ENCODE measurements around the gene TOX2.
A peak's percentile ranks its signal among the peaks of the same experiment; 100 is the strongest.

The TOX2 gene, protein sequence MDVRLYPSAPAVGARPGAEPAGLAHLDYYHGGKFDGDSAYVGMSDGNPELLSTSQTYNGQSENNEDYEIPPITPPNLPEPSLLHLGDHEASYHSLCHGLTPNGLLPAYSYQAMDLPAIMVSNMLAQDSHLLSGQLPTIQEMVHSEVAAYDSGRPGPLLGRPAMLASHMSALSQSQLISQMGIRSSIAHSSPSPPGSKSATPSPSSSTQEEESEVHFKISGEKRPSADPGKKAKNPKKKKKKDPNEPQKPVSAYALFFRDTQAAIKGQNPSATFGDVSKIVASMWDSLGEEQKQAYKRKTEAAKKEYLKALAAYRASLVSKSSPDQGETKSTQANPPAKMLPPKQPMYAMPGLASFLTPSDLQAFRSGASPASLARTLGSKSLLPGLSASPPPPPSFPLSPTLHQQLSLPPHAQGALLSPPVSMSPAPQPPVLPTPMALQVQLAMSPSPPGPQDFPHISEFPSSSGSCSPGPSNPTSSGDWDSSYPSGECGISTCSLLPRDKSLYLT

DNA sequence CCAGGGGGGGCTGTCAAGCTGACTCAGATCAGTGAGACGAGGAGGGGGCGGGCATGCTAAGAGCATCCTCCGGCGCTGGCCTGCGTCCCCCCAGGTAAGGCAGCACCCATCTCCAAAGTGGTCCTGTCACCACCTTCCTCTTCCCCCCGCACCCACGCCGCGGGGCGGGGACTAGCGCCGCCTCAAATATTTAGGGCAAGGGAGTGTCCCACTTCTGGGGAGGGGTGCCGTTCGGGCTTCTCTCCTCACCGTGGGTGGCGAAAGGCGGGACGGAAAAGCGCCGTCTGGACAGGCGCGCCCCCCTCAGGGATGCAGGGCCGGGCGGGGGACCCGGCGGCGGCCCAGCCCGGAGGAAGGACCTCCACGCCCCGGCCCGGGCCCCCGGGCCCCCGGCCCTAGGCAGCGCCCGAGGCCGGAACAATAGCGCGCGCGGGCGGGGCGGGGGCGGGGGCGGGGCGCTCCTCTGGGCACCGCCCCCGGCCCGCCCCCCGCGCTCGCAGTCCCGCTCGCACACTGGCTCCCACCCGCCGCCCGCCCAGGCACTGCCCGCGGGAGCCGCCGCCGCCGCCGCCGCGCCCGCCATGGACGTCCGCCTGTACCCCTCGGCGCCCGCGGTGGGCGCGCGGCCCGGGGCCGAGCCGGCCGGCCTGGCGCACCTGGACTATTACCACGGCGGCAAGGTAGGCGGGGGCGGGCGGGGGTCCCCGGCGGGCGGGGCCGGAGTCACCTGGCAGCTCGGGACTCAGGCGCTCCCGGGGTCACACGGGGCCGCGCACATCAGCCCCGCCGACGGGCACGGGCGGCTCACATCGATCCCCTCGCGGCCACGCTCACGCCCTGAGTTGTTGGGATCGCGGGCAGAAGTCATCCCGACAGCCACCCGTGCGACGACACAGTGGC, at the start of gene TOX2:
TSS of gene TOX2 (plus strand) at position 542 of the 900 bp plus-strand sequence. CDS start at position 582, 40 bp downstream.
- DNase-seq, result no peak

DNA sequence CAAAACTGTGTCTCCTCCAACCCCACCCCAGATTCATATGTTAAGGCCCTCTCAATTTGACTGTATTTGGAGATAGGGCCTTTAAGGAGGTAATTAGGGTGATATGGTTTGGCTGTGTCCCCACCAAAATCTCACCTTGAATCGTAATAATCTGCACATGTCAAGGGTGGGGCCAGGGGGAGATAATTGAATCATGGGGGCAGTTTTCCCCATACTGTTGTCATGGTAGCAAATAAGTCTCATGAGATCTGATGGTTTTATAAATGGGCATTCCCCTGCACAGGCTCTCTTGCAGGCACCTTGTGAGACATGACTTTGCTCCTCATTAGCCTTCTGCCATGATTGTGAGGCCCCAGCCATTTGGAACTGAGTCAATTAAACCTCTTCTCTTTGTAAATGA, 46.6 kb upstream of the TOX2 start:
- no peak for DNase-seq

DNA sequence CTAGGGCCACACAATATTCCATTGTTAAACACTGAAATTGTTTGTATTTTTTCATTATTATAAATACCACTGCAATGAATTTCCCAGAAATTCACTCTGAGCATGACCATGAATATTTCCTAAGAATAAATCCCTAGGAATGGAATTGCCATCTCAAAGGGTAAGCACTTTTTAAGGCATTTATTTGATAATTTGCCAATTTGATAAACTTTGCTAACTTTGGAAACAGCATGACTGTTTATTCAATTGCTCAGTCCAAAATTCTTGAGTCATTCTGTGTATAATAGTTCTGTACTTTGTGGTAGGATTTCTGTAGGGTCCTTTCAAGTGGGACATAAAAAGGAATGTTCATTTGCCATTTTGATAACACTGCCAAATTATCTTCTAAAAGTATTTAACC, 44.2 kb upstream of the TOX2 start:
- no peak for DNase-seq

DNA sequence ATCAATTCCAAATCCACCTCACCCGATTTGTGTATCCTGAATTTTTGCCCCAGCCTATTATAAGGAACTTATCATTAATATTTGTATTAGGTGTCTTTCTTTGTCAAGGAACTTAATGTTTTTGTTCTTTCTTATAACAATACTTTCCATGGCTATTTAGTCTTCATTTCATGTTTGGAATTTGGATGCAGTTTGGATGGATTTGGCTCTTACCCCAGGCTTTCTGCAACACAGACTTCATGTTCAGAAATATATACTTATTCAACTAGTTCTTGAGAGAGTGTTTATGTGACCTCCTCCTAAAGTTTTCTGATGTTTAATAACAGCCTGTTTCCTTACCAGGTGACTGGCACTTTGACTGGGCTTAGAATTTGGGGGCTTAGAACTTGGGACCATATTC, 35.9 kb upstream of the TOX2 start:
- no peak for DNase-seq

DNA sequence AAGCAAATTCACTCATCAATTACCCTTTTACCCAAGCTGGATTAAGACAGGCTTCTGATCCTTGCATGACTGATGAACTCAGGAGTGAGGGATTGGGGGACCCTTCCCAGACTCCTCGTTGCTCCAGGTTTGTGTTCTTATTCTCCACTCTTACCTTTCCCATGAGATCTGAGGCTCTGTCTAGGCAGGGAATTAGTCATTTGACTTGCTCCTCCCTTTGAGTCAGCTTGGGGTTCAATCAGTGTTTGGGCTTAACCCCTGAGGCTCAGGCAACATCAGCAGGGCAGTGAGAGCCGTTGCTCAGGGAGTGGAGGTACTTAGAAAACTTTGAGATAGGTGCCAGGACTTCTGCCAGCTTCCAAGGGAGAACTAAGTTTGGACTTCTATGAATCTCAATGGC, 20.7 kb upstream of the TOX2 start:
- DNase-seq, result no peak

DNA sequence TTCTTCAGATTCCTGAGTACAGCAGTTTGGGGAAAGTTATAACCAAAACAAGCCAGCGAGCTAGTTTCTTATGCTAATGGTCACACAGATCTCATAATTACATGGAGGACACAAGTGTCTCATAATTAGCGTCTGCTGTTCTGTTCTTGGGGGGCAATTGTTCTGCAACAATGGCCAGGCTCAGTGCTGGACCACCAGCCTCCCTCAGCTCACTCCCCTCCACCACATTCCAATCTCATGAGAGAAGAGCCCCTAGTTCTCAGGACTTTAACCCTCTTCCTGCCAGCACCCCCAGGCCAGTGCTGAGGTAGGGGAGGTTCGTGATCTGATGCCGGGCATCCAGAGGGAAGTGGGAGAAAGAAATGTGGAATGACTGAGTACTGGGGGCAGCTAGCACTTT, 20.2 kb upstream of the TOX2 start:
- no peak for DNase-seq

DNA sequence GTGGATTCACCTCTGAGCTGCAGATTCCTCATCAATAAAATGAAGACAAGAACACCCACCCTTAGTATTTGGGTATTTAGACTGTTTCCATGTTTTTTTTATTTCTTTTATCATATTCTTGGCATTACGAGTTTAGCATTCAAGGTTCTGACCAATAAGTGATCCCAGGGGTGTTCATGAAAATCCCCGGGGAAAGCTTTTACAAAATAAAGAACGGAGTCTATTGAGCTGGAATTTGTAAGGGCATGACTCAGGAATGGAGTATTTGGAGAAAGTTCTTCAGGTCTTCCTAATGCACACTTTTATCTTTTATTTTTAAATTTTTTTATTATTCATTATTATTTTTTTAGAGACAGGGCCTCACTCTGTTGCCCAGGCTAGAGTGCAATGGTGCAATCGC, 19.4 kb upstream of the TOX2 start:
- no peak for DNase-seq

DNA sequence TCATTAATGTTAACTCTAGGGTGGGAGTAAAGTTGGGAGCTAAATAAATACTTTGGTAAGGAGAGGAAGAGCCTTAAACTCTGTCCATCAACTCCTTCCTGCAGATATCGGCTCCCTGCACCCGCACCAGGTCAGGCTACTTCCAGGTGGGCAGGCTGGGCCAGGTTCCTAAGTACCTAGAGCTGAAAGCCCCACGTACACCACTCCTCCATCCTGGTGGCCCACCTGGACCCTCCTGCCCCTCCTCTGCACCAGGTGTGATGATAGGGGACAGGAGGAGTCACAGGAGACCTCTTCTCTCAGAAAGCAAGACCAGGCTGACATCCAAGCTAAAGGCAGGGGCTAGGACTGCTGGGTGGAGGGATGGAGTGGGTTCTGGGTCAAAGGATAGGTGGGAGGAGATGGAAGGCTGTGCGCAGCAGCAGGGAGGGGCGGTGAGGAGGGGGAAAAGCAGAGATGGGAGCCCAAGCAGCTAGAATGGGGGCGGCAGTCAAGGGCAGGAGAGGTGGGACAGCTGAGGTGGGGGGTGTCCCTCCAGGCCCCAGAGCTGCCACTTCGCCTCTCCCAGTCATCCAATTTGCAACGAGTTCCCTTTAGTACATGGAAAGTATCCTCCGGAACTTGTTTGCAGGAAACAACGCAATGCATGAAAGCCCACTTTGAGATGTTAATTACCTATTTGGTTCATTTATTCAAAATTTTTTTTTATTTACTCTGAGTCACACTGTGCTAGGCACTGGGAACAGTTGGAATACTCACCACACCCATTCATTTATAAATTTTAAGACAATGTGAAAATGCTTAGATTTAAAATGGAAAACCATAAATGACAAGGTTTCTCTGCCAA, 15.2 kb upstream of the TOX2 start:
- DNase-seq, result no peak

DNA sequence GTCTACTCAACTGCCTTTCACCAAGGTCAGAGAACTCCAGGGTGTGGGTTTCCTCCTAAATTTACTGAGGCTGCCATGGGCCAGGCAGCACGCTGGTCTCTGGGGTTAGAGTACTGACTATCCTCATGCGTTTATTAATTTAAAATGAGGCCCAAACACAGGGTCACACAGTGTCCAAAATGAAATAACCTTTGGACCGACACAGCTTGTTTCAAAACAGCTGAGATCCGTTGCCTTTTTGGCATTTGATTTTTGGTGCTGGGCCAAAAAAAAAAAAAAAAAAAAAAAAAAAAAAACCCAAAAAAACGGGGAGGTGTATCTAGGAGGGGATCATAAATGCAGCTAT, 14.6 kb upstream of the TOX2 start:
- no peak for DNase-seq

DNA sequence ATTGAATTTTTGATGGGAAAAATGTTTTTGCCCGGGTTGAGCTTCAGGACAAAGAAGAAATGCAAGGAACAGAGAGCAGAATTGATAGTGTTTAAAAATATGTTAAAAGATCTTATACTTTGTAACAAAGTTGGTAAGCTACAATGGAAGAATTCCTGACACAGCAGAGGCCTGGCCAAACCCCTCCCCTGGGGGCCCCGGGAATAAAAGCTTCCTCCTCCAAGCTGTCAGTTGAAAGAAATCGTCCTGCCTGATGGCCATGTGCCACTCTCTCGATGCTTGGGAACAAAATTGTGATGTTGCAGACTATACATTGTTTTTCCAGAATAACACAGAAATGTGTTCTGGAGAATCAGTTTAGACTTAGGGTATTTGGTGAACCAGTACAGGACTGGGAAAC, 14.2 kb upstream of the TOX2 start:
- no peak for DNase-seq

DNA sequence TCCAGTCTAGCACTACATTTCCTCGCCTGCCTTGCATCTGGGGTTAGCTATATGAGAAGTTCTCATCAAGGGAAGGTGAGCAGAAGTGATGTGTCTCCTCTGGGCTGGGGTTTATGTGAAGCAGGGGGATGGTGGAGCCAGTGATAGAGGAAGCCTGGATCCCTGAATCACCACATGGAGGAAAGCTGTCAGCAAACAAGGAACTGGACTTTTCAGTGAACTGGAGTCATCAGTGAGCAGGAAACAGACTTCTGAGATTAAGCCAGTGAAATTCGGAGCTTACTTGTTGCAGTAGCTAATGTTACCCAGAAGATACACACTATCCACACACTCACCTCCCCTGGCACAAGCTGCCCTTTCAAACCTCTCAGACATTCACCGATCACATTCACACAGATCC, 13.4 kb upstream of the TOX2 start:
- peak; percentile 5 for DNase-seq

DNA sequence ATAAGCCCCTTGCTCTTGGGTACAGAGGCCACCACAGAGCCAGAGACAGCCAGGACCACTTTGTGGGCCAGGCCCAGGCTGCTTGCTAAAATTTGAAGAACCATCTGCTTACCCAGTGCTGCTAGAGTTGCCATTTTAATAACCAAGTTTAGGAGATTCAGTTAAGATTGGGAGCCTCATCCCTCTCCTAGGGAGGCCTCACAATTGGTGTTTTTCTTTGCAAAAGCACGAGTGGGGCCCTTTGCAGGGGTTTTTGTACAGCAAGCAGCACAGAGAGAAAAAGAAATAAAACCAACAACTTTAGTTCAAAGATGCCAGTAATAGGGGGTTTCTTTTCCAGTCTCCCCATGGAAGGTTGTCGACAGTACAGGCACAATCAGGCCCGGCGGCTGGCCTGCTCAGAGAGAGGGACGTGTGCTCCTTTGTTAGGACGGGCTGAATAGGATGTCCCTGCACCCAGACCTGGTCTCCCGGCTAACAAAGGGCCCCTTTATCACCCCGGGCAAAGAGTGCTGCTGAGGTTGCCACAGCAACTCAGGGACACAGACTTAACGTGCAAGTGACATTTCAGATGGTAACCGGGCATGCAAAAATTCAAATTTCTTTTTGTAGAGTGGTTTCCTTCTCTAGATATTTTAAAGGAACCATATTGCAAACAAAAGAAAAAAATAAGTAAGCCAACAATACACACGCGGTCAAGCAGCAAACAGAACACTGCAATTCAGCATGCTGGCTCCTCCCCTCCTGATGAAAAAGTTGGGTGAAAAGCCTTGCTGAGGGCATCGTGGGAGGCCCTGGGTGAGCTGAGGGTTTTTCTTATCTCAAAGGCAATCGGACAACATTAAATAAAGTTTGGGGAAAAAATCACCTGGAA, 10.5 kb upstream of the TOX2 start:
- DNase-seq, result no peak

DNA sequence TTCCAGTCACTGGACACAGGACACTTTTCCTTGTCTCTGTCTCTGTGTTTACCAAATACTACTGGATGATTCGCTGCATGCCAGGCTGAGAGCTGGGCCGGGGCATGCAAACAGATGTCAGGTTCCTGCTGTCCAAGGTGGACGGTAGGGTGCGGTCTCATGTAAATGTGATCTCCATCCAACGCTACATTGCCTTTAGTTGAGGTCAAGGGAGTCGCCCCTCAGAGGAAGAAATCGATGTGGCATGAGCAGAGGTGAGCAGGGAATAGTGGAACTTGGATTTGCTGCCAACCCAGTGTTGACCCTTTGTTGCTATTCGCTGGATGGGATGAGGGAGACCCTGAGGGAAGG, 9.8 kb upstream of the TOX2 start:
- DNase-seq, result no peak

DNA sequence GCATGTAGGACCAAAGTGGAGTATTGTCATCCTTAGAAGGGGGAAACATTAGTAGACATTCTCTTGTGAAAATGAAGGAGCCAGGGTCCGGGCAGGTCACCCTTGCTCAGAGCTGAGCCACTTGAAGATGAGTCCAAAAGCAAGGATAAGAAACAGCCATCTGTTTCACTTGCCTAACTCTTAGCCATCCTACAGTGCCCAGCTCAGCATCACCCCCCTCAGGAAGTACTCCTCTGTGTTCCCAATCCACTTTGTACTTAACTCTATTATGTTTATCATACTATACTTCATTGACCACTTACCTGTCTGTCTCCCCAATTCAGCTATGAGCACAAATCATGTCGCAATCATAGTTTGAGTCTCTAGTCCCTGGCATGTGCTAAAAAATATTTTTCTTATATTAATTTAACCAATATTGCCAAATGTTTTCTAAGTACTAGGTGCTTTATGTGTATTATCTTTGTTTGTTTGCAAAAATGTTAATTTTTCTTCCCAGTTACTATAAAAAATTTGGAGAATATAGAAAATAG, 8.1 kb upstream of the TOX2 start:
- no peak for DNase-seq

DNA sequence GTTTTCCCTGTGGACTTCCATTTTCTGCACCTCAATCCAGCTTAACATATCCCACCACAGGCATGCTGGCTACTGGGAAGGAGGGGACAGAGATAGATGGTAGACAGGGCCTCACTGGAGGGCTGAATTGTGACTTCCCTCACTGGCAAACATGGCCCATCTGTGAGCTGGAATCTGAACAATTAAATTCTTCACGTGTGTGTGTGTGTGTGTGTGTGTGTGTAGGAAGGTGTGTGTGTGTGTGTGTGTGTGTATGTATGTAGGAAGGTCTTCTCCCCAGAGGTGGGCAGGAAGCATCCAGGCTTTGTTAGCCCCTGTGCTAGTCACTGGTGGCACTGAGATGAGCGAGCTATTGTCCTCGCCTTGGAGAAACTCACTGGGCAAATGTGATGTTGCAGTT, 5.4 kb upstream of the TOX2 start:
- DNase-seq, result no peak

DNA sequence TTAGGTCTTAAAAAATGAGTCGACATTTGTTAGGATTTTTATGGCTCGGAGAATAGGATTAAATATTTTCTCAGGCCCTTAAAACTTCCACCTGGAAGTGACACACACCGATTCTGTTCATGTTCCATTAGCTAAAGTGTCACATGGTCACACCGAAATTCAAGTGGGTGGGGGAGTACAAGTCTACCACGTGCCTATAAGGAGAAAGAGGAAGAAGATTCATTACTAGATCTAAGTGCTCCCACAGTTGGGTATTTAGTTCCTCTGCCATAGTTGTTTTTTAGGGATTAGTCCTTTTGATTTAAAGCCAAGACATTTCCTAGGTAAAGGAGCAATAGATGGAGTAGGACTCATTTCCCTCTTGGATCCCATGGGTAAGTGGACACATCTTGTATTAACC, 4.9 kb upstream of the TOX2 start:
- peak; percentile 86 for DNase-seq

DNA sequence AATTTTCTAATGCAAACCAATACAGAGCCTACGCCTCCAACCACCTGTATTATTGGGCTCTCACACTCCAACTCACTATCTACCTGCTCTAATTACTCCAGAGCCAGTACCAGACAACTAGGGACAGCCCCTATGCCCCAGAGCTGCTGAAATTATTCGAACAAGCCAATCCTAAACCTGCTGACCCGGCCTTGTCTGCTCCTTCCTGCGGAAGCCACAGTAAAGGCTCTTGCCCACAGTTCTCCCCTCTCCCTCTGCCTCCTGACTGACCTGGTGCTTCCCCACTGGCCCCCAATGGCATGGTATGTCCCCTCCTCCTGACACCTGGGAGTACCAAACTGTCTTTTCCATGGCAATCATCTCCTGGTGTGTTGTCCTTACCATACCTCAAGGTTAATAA, 4.1 kb upstream of the TOX2 start:
- DNase-seq, result no peak

DNA sequence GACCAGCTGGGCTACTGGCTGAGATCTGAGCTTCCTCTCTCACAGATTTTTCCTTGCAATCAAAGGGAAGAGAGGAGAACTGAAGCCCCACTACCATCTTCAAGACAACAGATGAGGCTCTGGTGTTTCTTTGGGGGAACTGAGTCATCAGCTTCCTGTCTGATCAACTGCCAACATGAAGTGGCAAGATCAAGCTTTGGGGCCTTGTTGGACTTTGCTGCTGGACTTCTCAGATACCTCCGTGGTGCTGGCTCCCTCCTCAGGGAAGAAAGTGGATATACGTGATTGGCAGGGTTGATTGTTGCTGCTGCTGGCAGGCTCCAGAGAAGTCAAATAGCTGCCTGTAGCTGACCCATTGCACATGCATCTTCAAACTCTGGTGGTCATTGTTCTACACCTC, 3.6 kb upstream of the TOX2 start:
- DNase-seq, result peak; percentile 39

DNA sequence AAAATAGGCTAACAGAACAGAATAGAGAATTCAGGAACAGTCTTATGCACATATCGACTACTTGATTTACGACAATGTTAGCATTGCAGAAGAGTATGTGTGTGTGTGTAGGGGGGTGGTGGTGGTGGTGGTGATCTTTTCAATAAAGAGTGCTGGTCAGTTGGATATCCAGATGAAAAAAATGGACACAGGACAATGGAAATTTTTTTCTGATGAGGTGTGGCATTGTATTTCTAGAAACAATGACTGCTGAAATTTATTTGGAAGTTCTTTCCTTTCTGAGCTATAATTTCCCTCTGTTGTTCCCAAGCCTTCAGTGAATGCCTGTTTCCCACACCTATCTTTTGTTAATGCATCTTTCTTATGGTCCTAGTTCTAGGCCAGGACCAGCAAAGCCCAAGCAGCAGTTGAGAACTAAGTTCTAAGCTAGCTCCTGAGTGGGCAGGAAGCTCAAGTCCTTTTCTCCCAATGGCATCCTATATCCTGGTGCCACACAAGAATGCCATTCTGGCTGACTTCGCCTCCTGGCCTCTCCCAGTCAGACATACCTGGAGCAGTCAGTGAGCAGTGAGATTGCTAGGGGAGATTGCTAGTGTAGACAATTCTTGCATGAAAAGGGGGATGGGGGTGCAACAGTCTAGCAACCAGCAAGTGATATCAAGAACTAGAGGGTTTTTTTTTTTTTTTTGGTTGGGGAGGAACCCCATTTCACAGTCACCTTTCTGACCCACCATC, 1.2 kb upstream of the TOX2 start:
- no peak for DNase-seq

DNA sequence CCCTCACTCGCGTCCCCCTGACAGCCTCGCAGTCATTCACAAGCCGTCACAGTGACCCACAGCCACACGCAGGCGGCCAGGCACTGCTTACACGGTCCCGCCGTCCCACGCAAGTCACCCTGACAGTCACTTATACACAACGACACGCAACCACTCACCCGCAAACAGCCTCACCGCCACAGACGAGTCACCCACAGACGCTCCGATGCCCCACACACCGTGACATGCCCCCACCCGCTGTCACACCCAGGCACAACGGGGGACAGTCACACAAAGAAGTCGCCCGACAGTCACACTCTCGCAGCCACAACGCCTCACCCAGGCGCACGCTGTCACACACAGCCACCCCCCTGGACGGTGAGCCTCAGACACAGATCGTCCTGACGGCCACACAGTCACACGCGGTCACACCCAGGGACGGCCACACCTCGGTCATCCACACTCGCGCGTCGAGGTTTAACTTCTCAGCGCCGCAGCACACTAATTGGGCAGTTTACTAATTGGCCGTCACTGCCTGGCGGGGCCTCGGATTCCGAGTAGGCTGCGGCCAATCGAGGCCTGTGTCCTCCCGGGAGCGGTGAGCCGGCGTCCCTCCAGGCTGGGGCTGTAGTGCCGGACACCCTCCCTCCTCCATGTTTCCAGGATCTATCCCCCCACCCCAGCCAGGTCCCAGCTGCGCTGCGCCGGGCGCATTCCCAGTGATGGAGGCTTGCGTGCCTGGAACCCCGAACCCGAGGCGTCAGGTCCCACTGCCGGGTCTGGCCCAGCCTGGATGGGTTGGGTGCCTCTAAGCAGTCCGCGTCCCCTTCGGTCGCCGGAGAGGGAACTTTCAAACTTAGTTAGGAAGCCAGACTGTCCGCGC, 790 bp downstream of the TOX2 start:
- no peak for DNase-seq
